Nucleus accumbens (tissue), 56 donors: ENCODE results near the gene NOL6.
A peak's percentile ranks its signal among the peaks of the same experiment; 100 is the strongest.
"Not testable (repeated sequence)": the region's sequence is repeated elsewhere in the genome, so short reads cannot be mapped to it uniquely, and the experiment has no call there.

Experiments used
- DNase-seq, 56 donors: peaks; one replicate each; lab custom pipeline; 2025; lab: John Stamatoyannopoulos, UW

NOL6 gene

DNA sequence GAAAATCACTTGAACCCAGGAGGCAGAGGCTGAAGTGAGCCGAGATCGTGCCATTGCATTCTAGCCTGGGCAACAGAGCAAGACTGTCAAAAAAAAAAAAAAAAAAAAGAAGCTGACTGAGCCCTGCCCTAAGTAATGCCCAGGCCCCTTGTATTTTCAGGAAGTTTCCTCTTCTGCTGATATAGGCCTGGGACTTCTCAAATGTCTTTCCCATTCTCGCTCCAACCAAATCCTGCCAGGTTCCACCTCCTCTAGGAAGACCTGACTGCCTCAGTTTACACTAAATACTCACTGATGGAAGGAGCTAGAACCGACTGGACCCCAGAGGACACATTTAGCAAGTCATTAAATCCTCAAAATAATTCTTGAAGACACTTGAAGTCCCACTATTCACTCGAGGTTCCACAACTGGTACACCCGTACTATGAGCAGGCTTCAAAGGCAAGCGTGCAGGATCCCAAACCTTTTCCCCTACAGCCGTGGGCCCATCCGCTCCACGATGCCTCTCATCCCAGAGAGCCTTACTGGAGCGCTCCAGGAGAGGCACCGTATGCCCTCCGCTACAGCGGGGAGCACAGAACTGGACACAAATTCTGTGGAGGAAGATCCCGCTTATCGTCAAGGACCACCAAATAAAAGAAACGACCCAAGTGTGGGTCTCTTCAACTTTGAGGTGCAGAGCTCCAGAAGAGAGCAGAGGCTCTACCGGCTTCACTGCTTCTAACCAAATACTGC lies 676 bp downstream of the NOL6 start:
- no peak for DNase-seq

DNA sequence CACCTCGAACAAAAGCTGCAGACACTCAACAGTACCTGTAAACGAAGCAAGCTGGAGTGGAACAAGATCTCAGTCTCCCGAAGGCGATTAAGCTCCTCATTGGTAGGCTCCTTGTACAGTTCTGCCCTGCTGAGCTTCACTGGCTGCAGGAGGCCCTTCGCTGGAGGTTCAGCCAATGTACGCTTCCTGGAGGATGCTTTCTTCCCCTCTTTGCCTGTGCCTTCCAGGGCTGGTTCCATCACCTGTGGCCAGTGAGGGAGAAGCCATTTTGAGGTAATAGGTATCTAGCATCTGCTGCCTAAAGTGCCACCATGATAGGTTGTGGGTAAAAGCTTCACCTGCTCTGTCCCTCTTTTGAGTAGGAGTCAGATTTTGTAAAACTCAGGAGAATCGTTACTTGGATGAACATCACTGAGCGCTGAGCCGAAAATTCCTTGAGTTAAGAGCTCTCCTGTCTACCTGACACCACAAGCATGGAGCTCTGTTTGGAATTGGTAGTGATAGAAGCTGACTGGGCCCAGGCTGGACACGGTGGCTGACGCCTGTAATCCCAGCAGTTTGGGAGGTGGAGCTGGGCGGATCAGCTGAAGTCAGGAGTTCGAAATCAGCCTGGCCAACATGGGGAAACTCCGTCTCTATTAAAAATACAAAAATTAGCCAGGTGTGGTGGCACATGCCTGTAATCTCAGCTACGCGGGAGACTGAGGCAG lies 1.4 kb downstream of the NOL6 start:
- DNase-seq: no peak

DNA sequence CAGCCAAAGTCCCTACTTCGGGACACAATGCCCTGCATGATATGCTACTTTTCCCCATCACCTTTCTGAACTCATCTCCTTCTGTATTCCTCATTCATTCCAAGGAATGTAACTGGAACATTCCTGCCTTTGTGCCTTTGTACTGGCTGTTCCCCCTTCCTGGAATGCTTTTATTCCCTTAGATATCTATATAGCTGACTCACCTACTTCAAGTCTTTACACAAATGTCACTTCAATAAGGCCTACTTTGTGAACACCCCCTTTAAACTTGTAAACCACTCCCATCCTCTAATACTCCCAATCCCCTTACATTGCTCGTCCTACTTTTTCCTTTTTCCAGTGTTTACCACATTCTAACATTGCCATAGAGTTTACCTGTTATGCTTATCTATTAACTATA lies 2.4 kb downstream of the NOL6 start:
- DNase-seq: no peak

DNA sequence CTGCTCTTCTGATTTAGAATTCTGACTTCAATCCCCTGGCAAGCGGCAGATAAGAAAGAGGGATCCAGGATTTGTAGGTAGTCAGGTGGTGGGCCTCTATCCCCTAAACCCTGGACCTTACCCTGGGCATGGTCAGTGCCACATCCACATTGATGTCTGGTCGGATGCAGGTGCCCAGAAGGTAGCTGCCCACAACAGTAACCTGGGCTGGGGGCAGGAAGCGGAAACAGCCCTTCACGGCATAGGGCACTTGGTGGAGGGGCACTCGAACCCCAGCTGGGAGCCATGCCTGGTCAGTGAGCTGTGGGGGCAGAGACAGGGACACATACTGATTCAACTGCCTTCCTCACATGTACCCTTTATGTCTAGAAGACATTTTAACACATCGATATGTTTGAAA lies 3.8 kb downstream of the NOL6 start:
- no peak for DNase-seq

DNA sequence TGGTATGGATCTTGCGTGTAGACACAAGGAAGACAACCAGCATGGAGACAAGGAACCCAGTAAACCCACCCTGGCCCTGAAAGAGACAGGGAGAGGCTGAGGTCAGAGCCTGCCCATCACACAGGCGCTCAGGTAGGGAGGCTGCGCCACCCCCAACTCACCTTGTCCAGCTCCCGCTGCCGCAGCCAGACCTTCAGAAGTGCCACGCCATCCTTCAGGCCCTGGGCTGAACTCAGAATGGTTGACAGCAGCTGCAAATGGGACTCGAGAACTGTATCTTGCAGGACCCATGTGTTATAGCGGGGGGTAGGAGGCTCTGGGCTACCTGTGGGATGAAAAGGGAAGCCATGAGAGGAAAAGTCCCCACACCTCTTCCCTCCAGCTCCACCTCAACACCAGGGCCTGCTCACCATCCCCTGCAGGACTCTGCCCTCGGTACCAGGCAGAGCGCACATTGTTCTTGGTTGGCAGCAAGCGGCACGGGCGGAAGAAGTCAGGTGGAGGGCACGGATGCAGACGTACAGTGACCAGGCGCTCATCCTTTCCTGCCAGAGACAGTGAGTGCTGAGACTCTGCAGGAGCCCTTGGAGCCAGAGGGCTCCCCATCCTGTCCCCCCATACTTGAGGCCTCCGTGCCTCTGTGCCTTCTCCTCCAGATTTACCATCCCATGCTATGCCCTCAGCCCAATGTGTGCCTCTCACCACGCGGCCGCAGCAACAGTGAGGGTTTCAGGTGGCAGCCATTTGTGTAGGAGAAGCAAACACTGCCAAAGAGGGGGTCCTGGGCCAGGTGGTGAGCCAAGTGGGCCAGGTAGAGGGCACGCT lies 4.7 kb downstream of the NOL6 start:
- DNase-seq: no peak

DNA sequence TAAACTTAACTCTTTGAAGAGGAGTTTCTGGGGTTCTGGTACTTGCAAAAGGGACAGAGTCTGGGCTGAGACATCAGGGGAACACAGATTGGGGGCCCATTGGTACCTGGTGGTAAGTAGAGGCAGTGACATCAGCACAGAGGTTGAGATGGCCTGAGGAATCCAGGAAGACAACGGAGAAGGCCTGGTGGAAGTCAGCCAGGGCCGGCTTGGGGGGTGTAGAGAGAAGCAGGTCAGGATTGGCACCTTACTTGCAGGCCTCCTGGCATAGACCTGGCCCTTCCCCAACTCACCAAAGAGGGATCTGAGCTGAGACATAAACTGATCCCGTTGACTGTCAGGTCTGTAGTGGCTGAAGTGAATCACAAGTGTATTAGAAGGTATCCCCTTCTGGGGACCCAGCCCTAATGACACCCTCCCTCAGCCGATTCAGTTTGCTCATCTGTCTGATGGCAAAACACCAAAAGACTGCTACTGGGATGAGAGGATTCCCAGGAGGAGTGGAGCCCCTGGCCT lies 5.5 kb downstream of the NOL6 start:
- DNase-seq: no peak

DNA sequence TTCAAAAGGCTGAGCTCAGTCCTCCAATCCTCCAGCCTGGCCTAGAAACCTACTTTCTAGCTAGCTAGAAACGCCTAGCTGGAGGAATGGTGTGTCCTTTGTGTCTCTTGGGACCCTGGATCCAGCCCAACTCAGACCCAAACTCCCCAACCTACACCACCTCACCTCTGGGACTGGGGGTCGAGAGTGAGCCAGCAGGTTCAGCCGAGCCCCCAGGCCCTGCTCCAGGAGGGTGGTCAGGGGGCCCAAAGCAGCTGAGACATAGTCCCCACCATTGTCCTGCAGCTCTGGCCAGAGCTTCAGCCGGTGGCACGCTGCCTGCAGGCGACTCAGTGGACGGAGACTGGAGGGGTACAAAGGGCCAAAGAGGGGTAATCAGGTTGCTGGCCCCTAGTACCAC lies 6.2 kb downstream of the NOL6 start:
- peak in 2 of 56 donors; percentile 10 to 24 for DNase-seq

DNA sequence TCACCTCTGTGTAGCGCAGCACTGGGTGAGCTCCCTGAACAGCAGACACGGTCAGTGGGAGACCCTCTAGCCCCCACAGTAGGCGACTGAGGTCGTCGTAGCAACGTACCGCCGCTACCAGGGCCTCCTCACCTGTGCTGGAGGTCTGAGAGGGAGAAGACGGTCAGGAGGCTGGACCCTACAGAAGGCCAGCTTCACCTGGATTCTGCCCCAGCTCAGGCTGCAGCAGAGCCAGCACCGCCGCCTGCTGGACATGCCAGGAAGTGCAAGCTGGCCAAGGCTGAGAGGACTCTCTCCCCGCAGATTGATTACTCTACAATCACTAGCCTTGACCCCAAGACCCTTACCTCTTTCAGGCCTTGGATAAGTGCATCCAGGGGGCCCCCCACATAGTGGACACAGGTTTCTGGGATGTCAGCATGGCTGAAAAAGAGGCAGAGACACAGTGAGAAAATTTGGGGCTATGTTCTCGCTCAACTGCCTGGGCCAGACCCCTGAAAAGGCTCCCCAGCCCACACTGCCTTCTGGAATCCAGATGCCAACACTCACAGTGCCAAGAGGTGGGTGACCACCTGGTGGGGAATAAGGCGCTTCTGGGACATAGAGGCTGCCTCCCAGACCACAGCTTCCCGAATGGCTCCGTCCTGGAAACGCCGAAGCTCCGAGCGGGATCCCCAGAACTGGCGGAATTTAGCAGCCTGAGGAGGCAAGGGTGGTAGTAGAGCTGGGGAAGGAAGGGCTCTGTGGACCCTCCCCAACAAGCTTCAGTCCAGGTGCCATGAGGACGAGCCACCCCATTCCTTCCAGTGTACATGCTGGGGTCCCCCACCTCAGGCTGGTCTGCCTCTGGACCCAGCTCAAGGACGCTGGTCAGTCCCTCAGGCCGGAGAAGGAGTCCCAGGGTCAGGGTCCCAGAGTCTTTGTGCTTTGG lies 6.9 kb downstream of the NOL6 start:
- DNase-seq: peak in 20 of 56 donors; percentile 5 to 65 (median 19)

DNA sequence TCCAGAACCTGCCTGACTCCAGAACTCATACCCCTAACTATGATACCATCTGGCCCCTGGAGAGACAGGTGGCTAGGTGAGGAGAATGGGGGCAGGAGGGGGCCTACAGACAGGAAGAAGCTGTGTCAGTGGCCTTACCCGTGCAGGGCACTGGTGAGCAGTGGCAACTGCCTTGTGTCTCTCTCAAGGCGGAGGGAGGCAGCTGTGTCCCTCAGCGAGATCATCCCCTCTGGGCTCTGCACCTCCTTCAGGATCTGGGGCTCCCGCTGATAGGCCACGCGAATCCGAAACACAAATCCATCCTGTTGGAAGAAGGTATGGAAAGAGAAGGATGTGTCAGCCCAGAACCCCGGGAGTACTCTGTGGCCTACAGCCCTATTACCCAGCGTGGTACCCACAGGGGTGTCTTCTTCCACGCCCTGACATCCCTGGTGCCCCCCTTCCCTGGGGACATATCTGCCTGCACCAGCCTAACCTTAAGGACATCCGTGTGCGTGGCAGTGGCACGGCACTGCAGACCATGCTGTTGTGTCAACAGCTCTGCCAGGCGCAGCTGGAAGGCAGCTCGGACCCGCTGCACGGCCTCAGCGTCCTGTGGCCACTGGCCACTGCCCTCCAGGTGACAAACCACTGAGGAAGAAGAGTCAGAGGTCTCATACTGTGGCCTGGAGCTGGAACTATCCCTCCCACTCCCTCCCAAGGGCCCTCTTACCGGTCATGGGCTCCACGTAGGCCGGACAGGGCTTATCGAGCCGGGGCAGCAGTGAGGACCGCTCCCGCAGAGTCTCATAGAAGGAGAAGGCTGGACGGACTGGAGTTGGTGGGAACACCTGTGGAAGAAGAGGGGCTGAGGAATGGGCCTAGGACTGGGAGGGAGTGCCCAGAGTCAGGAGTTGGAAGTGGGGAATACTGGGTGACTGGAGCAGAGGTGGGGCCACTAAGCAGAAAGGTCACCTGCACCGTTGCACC lies 7.8 kb downstream of the NOL6 start:
- no peak for DNase-seq

DNA sequence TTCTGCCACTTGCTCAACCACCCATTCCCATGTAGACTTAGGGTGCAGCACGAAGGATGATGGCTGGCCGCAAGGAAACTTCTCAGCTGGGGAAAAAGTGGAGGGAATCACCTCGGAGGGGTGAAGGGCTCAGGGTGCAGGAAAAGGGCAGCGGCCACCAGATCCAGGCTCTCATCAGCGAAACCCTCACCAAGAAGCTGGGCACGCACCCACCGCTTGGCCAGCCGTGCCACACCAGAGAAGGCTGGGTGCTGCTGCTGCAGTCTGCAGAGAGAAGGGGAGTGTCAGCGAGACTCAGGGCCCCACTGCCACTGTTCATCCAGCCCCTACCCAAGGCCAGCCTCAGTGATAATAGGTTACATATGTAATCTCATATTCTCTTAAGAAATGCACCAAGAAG lies 8.6 kb downstream of the NOL6 start:
- no peak for DNase-seq

DNA sequence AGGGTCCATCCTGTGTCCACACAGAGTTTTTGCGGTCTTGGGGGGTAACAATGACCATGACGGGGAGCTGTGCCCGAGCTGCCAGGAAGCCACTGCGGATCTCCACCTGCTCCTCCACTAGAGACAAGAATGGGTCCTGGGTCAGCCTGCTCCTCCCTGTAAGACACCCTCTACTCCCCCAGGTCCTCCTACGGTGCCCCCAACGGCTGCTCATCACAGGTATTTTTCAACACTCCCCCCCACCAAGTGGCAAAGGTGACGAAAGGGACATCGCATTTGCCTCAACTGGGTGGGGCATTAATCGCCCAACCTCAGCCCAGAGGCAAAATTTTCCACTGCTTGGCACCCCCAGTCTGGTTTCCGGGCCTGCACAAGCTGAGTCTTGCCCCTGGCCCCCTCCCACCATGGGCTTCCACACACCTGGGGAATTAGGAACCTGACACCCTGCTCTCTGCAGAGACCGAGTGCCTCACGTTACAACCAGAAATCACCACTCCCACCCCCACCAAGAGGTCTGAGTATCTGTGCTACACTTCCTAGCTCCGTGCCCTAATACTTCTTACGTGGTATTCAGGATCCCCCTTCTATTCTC lies 9.6 kb downstream of the NOL6 start:
- no peak for DNase-seq

DNA sequence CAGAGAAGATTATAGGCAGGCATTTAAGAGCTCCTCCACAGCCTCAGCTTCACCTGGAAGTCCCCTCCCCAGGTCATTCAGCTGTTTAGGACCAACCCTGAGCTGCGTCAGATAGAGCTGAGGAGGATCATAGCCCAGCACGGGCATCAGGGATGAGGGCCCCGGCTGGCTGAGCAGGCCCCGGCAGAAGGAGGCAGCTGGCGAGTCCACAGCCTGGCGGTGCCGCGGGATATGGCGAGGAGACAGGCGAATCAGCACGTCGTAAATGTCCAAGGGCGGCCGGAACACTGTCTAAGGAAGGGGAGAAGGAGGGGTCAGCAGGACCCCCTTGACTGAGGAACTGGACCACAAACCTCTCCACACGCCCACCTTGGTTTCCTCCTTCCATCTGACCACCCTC lies 10.6 kb downstream of the NOL6 start:
- no peak for DNase-seq

DNA sequence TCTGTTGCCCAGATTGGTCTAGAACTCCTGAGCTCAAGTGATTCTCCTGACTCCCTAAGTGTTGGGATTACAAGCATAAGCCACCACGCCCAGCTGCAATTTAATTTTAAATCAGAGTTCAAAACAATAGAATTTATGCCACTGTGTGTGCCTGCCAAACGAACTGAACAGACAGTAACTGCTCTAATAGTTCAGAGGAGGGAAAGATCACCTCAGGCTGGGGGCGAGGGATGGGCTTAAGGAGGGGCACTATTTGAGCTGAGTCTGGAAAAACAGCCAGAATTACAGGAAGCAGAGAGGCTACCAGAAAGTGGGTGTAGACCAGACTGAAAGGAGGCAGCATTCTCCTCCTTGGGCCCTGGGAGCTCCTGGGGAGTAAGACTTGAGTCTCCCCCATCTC lies 12.2 kb downstream of the NOL6 start:
- DNase-seq: no peak

DNA sequence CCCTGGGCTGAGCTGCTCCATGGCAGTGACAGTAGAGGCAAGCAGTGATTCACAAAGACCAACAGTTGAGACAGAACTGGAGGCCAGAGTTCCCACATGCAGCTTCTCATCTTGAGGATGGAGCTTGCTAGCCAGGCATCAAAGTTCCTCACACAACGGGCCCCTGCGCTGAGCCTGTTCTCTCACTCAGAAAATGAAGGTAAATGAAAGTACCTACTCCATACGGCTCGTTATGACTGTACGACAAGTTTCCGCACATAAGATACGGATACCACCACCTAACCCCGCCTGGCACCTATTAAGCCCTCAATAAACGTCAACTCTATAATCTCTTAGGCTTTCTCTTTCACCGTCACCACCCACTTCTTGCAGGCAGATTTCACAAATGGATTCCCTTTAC lies 12.9 kb downstream of the NOL6 start:
- no peak for DNase-seq

DNA sequence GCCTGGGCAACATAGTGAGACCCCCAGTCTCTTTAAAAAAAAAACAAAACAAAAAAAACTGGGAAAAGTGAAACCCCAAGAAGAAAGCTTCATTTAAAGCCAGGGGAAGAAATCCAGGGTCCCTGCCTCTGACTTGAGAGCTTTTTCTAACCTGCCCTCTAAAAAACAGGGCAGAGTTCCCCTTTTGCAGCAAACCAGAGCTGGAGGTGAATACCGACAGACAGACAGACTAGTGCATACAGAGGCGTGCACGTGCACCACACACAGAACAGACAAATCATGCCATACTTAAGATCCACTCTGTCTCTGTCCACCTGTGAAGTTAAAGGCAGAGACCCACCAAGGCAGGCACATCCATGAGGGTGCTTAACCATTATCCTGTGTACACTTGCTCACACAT lies 14.6 kb downstream of the NOL6 start:
- no peak for DNase-seq

DNA sequence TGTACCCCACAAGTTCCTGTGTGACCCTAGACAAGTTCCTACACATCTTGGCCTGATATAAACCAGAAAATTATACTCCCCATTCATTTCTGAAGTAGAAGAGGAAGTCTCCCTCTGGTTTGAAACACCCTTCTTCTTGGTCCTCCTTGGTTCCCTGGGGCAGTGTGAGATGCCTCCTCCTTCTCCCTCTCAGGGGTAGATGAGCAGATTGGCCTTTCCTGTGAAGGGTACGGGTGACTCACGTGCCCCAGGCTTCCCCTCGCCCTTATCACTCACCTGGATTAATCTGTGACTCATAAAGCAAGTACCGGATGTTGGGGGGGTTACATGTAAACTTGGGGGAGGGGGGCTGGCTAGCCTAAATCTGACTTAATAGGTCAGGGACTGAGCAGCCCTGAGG lies 15.3 kb downstream of the NOL6 start:
- DNase-seq: no peak

DNA sequence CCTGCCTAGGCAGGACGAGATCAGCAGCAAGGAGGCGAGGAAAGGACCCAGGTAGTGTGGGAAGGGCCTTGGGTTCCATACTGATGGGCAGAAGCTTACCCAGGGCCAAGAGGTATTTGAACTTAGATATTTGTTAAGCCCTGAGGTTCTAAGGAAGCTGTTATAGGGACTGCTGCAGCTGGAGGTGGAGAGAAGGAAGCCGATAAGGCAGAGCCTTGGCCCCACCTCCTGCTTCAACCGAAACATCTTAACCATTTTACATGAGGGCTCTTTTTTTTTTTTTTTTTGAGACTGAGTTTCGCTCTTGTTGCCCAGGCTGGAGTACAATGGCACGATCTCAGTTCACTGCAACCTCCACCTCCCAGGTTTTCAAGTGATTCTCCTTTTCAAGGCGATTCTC lies 17.8 kb downstream of the NOL6 start:
- no peak for DNase-seq

DNA sequence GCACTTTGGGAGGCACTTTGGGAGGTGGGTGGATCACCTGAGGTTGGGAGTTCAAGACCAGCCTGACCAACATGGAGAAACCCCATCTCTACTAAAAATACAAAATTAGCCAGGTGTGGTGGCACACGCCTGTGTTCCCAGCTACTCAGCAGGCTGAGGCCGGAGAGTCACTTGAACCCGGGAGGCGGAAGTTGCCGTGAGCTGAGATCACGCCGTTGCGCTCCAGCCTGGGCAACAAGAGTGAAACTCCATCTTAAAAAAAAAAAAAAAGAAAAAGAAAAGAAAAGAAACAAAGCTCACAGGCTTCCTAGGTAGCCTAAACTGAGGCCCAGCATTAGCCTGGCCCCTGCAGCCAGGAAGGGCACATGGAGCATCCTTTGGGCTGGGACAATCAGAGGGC lies 18.3 kb downstream of the NOL6 start:
- not testable (repeated sequence) for DNase-seq

DNA sequence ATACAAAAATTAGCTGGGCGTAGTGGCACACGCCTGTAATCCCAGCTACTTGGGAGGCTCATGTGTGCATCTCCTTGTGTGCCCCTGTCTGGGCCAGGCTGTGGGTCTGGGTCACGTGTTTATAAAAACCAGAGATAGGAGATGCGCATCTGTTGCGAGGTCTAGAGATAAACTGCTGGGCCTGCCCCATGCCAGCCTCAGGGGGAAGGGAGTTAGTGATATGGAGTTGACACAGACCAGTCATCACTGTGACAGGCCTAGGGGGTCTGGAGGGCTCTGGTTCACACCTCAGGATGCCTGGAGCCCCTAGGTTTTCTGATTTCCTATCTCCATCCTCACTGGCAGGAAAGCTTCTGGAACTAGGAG lies 19.1 kb downstream of the NOL6 start:
- DNase-seq: not testable (repeated sequence)
